GM18858 (cell line): ENCODE measurements around the gene ARHGEF3.

Source experiments
- ATAC-seq: cut with Tn5 transposase; IDR thresholded peaks from one replicate; pipeline ENCODE4 v1.9.1; 2021; ENCODE audit not compliant: unreplicated experiment

The ARHGEF3 gene

GRCh38 chr3:56823984-56824703, 22.4 kb upstream of the ARHGEF3 start:
- ATAC-seq, result no peak

- ATAC-seq, result no peak
Measured at GRCh38 chr3:56823421-56823926, 21.7 kb upstream of the ARHGEF3 start.

GRCh38 chr3:56822501-56822900, 20.8 kb upstream of the ARHGEF3 start:
- no peak for ATAC-seq

GRCh38 chr3:56819016-56819809, 17.5 kb upstream of the ARHGEF3 start:
- ATAC-seq, result no peak

GRCh38 chr3:56818156-56818985, 16.6 kb upstream of the ARHGEF3 start:
- no peak for ATAC-seq

- ATAC-seq, result no peak
Measured at GRCh38 chr3:56817646-56818045, 15.9 kb upstream of the ARHGEF3 start.

GRCh38 chr3:56816061-56816460, 14.3 kb upstream of the ARHGEF3 start:
- no peak for ATAC-seq

GRCh38 chr3:56815589-56815988, 13.8 kb upstream of the ARHGEF3 start:
- ATAC-seq, result no peak

GRCh38 chr3:56813653-56813960, 11.9 kb upstream of the ARHGEF3 start:
- no peak for ATAC-seq

- ATAC-seq, result no peak
Measured at GRCh38 chr3:56812754-56813652, 11.3 kb upstream of the ARHGEF3 start.

- no peak for ATAC-seq
Measured at GRCh38 chr3:56811546-56812202, 9.9 kb upstream of the ARHGEF3 start.

GRCh38 chr3:56810577-56811545, 9.1 kb upstream of the ARHGEF3 start:
- no peak for ATAC-seq

GRCh38 chr3:56806407-56806806, 4.7 kb upstream of the ARHGEF3 start:
- ATAC-seq, result no peak

- no peak for ATAC-seq
Measured at GRCh38 chr3:56802790-56803189, 1.0 kb upstream of the ARHGEF3 start.

- no peak for ATAC-seq
Measured at GRCh38 chr3:56802378-56802745, 613 bp upstream of the ARHGEF3 start.

GRCh38 chr3:56800832-56801661, 702 bp downstream of the ARHGEF3 start:
- ATAC-seq, result no peak

- ATAC-seq, result peak; percentile 32
Measured at GRCh38 chr3:56800130-56800831, 1.5 kb downstream of the ARHGEF3 start.
